Measurements from ENCODE around the gene SCYL2. TPM values are rescaled to one million over a fixed set of nuclear protein-coding genes. Genes with fewer than 3 reads are reported as not detected.
A peak's percentile ranks its signal among the peaks of the same experiment; 100 is the strongest.
"Not testable (repeated sequence)": the region's sequence is repeated elsewhere in the genome, so short reads cannot be mapped to it uniquely, and the experiment has no call there.

SCYL2 gene
- 10 to 100 TPM; 37.5 to 40.8 TPM for total RNA-seq
- 29.7 TPM for polyA plus RNA-seq (2013, experiment 1 of 2)
- polyA plus RNA-seq (2013, experiment 2 of 2): 31.9 TPM
- total RNA-seq: 66.3 to 162 (median 89.8) reads per million in 172 experiments

- ATAC-seq (ENCODE audit: poor library complexity) (peak; percentile 90), DNase-seq (peak; percentile 88 to 97 (median 93))
- peak within 1 kb of the TSS; percentile 98 for H3K4me3 Mint-ChIP-seq
- H3K27ac Mint-ChIP-seq: peak within 1 kb of the TSS; percentile 96
- H3K4me3 ChIP-seq (ENCODE audit: low read length): peak within 1 kb of the TSS; percentile 85
- H3K9me3 Mint-ChIP-seq: no peaks in the 10 kb centered on the region
- intact Hi-C loops (cut with DNase I, micrococcal nuclease): loop anchor here (1.0 to 10.0 kb wide), 7 partner anchors 66 to 1795 kb away; partner anchors contain the start of genes ACTR6 (in 2 of the 2), APAF1 (in 1 of the 2), BLTP3B (in 1 of the 2) and IKBIP (in 1 of the 2)
- H3K9me3 ChIP-seq (ENCODE audit: control insufficient read depth in 1 of 2, insufficient read depth in 1 of 2, low read length in 2 of 2): no peaks in the 10 kb centered on the region
- peaks cover 42% of the 10 kb centered on the region for H3K4me1 Mint-ChIP-seq (ENCODE audit: low read depth)
- ChIA-PET CTCF (interaction anchor here (0.6 to 1.3 kb wide), 4 partner anchors 32 to 112 kb away, joined by 3 to 5 read pairs (median 3); partner anchors contain the start of gene ACTR6), POLR2A (interaction anchor here (0.9 to 3.4 kb wide), 15 partner anchors 8 to 1141 kb away, joined by 3 to 72 read pairs (median 4); partner anchors contain the start of genes ACTR6, ARL1 and UTP20)
- peaks cover 12% of the 10 kb centered on the region for H3K4me1 ChIP-seq (ENCODE audit: insufficient read depth, low read length)
- H3K36me3 Mint-ChIP-seq (ENCODE audit: low read depth): peaks cover 13% of the 10 kb centered on the region
- H3K36me3 ChIP-seq (ENCODE audit: insufficient read depth, low read length): no peaks in the 10 kb centered on the region
- peak within 1 kb of the TSS; percentile 72 to 86 for H3K27ac ChIP-seq (ENCODE audit: low read depth in 1 of 2, low read length in 2 of 2)
- H3K27me3 Mint-ChIP-seq: no peaks in the 10 kb centered on the region
- no peak for TF ChIP-seq CTCF (IDR thresholded peaks at IDR 0.05)
- no peaks in the 10 kb centered on the region for H3K27me3 ChIP-seq (ENCODE audit: control insufficient read depth in 1 of 2, insufficient read depth in 2 of 2, low read length in 2 of 2)
These were observed at the start of gene SCYL2, which contains the start of gene DEPDC4 for GRCh38 chr12:100266835-100267602. TSS of gene SCYL2 (plus strand) at chr12:100267177. CDS start at chr12:100282971, 15,794 bp downstream. TSS of gene DEPDC4 (minus strand) at chr12:100267079. CDS start at chr12:100267076, 3 bp downstream.

DNA sequence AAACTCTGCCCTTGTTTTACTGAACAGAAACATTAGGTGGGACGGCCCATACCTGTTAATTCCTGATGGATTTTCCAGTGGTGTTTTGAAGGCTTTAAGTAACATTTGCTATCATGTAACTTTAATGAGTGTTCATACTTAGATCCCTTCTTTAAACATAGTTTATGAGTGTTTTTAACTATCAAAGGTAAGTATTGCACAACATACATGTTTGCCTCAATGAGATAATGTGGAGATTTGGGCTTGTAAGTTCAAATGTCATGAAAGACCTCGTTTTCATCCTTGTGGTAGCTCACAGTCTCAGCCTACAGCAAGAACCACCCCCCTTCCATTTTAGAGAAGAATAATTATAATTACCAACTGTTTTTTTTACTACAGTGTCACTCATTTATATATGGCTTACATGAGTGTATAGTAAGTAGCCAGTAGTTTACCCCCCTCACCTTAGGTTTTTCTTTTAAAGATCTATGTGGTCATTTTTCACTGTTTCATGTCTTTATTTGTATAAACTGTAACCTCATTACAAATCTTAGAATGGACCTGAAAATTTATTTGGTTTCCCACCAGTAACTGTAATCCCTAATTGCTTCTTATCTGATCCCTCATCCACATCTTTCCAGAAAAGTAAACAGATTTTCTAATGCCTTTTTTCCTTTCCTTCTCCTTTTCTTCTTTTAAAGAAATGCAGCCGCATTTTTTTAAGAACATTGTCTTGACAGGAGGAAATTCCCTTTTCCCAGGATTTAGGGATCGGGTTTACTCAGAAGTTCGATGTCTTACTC is 47.5 kb upstream of the SCYL2 start:
- intact Hi-C loops (cut with DNase I, micrococcal nuclease): no loop called here
- TF ChIP-seq CTCF (IDR thresholded peaks at IDR 0.05): no peak
- DNase-seq (no peak), ATAC-seq (ENCODE audit: poor library complexity) (no peak)
- no peak overlapping the region for H3K4me3 Mint-ChIP-seq
- ChIA-PET POLR2A (no interaction called here), CTCF (no interaction called here)
- H3K9me3 ChIP-seq (ENCODE audit: control insufficient read depth in 1 of 2, insufficient read depth in 1 of 2, low read length in 2 of 2): no peaks in the 10 kb centered on the region
- no peaks in the 10 kb centered on the region for H3K9me3 Mint-ChIP-seq
- H3K4me3 ChIP-seq (ENCODE audit: low read length): no peak overlapping the region
- no peaks in the 10 kb centered on the region for H3K4me1 Mint-ChIP-seq (ENCODE audit: low read depth)
- H3K36me3 ChIP-seq (ENCODE audit: insufficient read depth, low read length): peaks cover 78% of the 10 kb centered on the region
- no peak overlapping the region for H3K27ac Mint-ChIP-seq
- no peaks in the 10 kb centered on the region for H3K27me3 ChIP-seq (ENCODE audit: control insufficient read depth in 1 of 2, insufficient read depth in 2 of 2, low read length in 2 of 2)
- H3K27me3 Mint-ChIP-seq: no peaks in the 10 kb centered on the region
- H3K4me1 ChIP-seq (ENCODE audit: insufficient read depth, low read length): no peaks in the 10 kb centered on the region
- no peak overlapping the region for H3K27ac ChIP-seq (ENCODE audit: low read depth in 1 of 2, low read length in 2 of 2)
- peaks cover 82% of the 10 kb centered on the region for H3K36me3 Mint-ChIP-seq (ENCODE audit: low read depth)

GRCh38 chr12:100221523-100221922 is 45.5 kb upstream of the SCYL2 start:
- POLR2A ChIA-PET: no interaction called here
- Mint-ChIP-seq H3K27me3 (no peaks in the 10 kb centered on the region), H3K27ac (no peak overlapping the region), H3K4me1 (ENCODE audit: low read depth) (no peaks in the 10 kb centered on the region), H3K9me3 (no peaks in the 10 kb centered on the region), H3K4me3 (no peak overlapping the region), H3K36me3 (ENCODE audit: low read depth) (peaks cover 82% of the 10 kb centered on the region)
- DNase-seq (no peak), ATAC-seq (ENCODE audit: poor library complexity) (no peak)
- peaks cover 71% of the 10 kb centered on the region for H3K36me3 ChIP-seq (ENCODE audit: insufficient read depth, low read length)
- intact Hi-C loops (cut with DNase I, micrococcal nuclease): no loop called here
- H3K27me3 ChIP-seq (ENCODE audit: control insufficient read depth in 1 of 2, insufficient read depth in 2 of 2, low read length in 2 of 2): no peaks in the 10 kb centered on the region
- CTCF ChIA-PET: interaction anchor here (0.9 to 1.2 kb wide), 2 partner anchors 11 to 67 kb away, joined by 3 to 4 read pairs; no protein-coding TSS in a partner anchor
- H3K4me1 ChIP-seq (ENCODE audit: insufficient read depth, low read length): no peaks in the 10 kb centered on the region
- H3K4me3 ChIP-seq (ENCODE audit: low read length): no peak overlapping the region
- no peak for TF ChIP-seq CTCF (IDR thresholded peaks at IDR 0.05)
- H3K9me3 ChIP-seq (ENCODE audit: control insufficient read depth in 1 of 2, insufficient read depth in 1 of 2, low read length in 2 of 2): no peaks in the 10 kb centered on the region
- no peak overlapping the region for H3K27ac ChIP-seq (ENCODE audit: low read depth in 1 of 2, low read length in 2 of 2)

GRCh38 chr12:100222173-100222572 is 44.8 kb upstream of the SCYL2 start:
- H3K36me3 Mint-ChIP-seq (ENCODE audit: low read depth): peaks cover 78% of the 10 kb centered on the region
- H3K27ac Mint-ChIP-seq; H3K9me3 ChIP-seq (ENCODE audit: control insufficient read depth in 1 of 2, insufficient read depth in 1 of 2, low read length in 2 of 2); H3K27me3 Mint-ChIP-seq; POLR2A ChIA-PET; ATAC-seq (ENCODE audit: poor library complexity); H3K4me3 Mint-ChIP-seq; H3K4me1 ChIP-seq (ENCODE audit: insufficient read depth, low read length); H3K9me3 Mint-ChIP-seq; H3K27ac ChIP-seq (ENCODE audit: low read depth in 1 of 2, low read length in 2 of 2); H3K27me3 ChIP-seq (ENCODE audit: control insufficient read depth in 1 of 2, insufficient read depth in 2 of 2, low read length in 2 of 2); H3K4me3 ChIP-seq (ENCODE audit: low read length); CTCF ChIA-PET; DNase-seq; H3K4me1 Mint-ChIP-seq (ENCODE audit: low read depth); intact Hi-C loops (cut with DNase I, micrococcal nuclease): not testable (repeated sequence)
- H3K36me3 ChIP-seq (ENCODE audit: insufficient read depth, low read length): peaks cover 71% of the 10 kb centered on the region

All from CD4-positive, alpha-beta T cell (primary cell).